ENCODE measurements around the gene PTCH2. TPM values are rescaled to one million over a fixed set of nuclear protein-coding genes. Genes with fewer than 3 reads are reported as not detected.
A peak's percentile ranks its signal among the peaks of the same experiment; 100 is the strongest.

The PTCH2 gene
- total and polyA plus RNA-seq, 2 of the 13 experiments (the other 11 are each of a cell fraction or from before 2014, with no cell fraction given): 0.60 to 1.5 TPM

DNA sequence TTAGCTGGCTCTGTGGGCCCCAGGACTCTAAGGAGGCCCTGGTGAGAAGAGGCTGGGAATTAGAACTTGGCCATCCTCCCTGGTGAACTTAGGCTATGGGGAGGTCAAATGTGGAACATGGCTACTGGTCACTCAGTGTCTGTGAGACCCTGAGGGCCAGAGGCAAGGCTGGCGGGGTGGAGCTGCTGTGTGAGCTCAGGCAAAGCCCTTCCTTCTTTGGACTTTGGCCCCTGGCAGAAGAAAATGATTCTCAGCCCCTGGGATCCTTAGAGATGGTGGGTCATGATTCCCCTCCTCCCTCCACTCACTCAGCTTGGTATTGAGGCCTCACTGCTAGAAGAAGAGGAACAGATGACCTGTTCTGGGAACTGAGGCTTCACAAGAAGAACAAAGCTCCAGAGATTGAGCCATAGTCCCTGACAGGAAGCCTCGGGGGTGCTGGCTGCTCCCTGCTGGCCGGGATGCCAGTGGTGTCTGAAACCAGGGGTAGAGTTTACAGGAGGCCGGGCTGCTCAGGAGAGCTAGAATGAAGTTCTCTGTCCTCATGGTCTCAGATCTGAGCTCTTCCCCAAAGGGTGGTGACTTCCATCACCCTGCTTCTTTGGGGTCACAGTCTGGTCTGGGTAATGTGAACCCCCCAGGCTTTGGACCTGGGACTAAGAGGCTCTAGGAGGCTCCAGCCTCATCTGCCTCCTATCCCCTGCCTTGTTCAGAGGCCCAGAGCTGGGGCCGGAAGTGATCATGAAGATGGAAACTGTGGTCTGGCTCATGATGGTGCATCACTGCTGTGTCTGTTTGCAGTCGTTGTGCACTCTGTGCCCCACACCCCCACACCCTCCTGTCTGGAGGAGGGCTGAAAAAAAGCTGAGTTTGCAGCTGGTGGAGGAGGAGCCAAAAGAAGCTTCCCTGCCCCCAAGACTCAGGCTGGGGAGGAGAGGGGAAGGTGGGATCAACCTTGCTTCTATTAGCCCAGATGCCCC is 33.8 kb downstream of the PTCH2 start:
- Histone ChIP-seq H4K20me1 (ENCODE audit: insufficient read depth, low read length) (no peaks in the 10 kb centered on the region), H2AFZ (ENCODE audit: low read length) (no peak overlapping the region), H3K4me2 (ENCODE audit: low read depth, low read length) (peak overlapping the region; percentile 98), H3K27ac (ENCODE audit: extremely low read length, insufficient read depth, low read length) (peak overlapping the region; percentile 100), H3K9me3 (ENCODE audit: low read length) (no peaks in the 10 kb centered on the region), H3K4me3 (replicated peaks in 1 of 3; ENCODE audit: insufficient read depth in 1 of 3, low read depth in 2 of 3, low read length in 3 of 3) (peak overlapping the region; percentile 70 to 87 (median 78)), H3K36me3 (replicated peaks in 1 of 2; ENCODE audit: control insufficient read depth in 1 of 2, insufficient read depth in 2 of 2, low read length in 2 of 2) (peaks cover 0 to 16% of the 10 kb centered on the region in 2 experiments; a peak in 2 of 5 replicates), H3K9ac (ENCODE audit: insufficient read depth, low read depth, low read length) (peak overlapping the region; percentile 99), H3K4me1 (ENCODE audit: insufficient read depth, low read length) (peaks cover 72% of the 10 kb centered on the region), H3K27me3 (ENCODE audit: control insufficient read depth in 1 of 2, insufficient read depth in 2 of 2, low read length in 2 of 2) (no peaks in the 10 kb centered on the region), H3K79me2 (ENCODE audit: insufficient read depth, low read length) (peaks cover 11% of the 10 kb centered on the region)
- ChIA-PET CTCF (ENCODE audit: low intra/inter-chr PET ratio, low total read pairs) (no interaction called here), POLR2A (interaction anchor here (0.9 to 12.9 kb wide), 23 partner anchors 10 to 682 kb away, joined by 3 to 570 read pairs (median 11); partner anchors contain the start of genes BEST4, EIF2B3, HECTD3 and MUTYH)
- ATAC-seq (peak; percentile 18), DNase-seq (ENCODE audit: low spot score) (peak; percentile 66), FAIRE-seq (peak; percentile 80)
- WGBS (ENCODE audit: low lambda C conversion rate): 3% methylated on average over 4 of the region's 6 CpGs
- intact Hi-C loops (cut with micrococcal nuclease; ENCODE audit: unreplicated experiment): loop anchor here (2.0 kb wide), 2 partner anchors 16 to 18 kb away; no protein-coding TSS in a partner anchor
- TSS peak; percentile 47 for BruUV-seq (replicated peaks)
- in situ Hi-C loops (cut with HindIII; ENCODE audit: extremely low pct_ligation_motif_present, low pct_unique_long_range_greater_than_20kb): no loop called here
- TF ChIP-seq ZNF773 (CRISPR knock-in tag; IDR thresholded peaks at IDR 0.05; ENCODE audit: borderline replicate concordance) (no peak), SALL2 (CRISPR knock-in tag; IDR thresholded peaks at IDR 0.05) (no peak), SNAI1 (CRISPR knock-in tag; IDR thresholded peaks at IDR 0.05; ENCODE audit: borderline replicate concordance) (peak; percentile 60; the same call in 1 of the 2 replicates), HOXA3 (CRISPR knock-in tag; IDR thresholded peaks at IDR 0.05) (peak; percentile 32; the same call in 1 of the 2 replicates), LCORL (IDR thresholded peaks at IDR 0.05) (no peak), LCORL (CRISPR knock-in tag; IDR thresholded peaks at IDR 0.05) (peak; percentile 66), ZNF615 (CRISPR knock-in tag; IDR thresholded peaks at IDR 0.05; ENCODE audit: borderline replicate concordance) (no peak), FOXC1 (CRISPR knock-in tag; IDR thresholded peaks at IDR 0.05; ENCODE audit: borderline replicate concordance) (peak; percentile 65; the same call in 1 of the 2 replicates), ZMAT3 (CRISPR knock-in tag; conservative IDR thresholded peaks at IDR 0.05) (0 out of 2 replicates have a peak, but pooled peaks have one; percentile 38), ASH2L (IDR thresholded peaks at IDR 0.05; ENCODE audit: insufficient read length, low read depth, low read length) (no peak), ZSCAN22 (CRISPR knock-in tag; IDR thresholded peaks at IDR 0.05) (no peak), ZFX (CRISPR knock-in tag; IDR thresholded peaks at IDR 0.05; ENCODE audit: low read depth) (0 out of 2 replicates have a peak, but pooled peaks have one; percentile 43)
- TF ChIP-seq, protein P1, sequence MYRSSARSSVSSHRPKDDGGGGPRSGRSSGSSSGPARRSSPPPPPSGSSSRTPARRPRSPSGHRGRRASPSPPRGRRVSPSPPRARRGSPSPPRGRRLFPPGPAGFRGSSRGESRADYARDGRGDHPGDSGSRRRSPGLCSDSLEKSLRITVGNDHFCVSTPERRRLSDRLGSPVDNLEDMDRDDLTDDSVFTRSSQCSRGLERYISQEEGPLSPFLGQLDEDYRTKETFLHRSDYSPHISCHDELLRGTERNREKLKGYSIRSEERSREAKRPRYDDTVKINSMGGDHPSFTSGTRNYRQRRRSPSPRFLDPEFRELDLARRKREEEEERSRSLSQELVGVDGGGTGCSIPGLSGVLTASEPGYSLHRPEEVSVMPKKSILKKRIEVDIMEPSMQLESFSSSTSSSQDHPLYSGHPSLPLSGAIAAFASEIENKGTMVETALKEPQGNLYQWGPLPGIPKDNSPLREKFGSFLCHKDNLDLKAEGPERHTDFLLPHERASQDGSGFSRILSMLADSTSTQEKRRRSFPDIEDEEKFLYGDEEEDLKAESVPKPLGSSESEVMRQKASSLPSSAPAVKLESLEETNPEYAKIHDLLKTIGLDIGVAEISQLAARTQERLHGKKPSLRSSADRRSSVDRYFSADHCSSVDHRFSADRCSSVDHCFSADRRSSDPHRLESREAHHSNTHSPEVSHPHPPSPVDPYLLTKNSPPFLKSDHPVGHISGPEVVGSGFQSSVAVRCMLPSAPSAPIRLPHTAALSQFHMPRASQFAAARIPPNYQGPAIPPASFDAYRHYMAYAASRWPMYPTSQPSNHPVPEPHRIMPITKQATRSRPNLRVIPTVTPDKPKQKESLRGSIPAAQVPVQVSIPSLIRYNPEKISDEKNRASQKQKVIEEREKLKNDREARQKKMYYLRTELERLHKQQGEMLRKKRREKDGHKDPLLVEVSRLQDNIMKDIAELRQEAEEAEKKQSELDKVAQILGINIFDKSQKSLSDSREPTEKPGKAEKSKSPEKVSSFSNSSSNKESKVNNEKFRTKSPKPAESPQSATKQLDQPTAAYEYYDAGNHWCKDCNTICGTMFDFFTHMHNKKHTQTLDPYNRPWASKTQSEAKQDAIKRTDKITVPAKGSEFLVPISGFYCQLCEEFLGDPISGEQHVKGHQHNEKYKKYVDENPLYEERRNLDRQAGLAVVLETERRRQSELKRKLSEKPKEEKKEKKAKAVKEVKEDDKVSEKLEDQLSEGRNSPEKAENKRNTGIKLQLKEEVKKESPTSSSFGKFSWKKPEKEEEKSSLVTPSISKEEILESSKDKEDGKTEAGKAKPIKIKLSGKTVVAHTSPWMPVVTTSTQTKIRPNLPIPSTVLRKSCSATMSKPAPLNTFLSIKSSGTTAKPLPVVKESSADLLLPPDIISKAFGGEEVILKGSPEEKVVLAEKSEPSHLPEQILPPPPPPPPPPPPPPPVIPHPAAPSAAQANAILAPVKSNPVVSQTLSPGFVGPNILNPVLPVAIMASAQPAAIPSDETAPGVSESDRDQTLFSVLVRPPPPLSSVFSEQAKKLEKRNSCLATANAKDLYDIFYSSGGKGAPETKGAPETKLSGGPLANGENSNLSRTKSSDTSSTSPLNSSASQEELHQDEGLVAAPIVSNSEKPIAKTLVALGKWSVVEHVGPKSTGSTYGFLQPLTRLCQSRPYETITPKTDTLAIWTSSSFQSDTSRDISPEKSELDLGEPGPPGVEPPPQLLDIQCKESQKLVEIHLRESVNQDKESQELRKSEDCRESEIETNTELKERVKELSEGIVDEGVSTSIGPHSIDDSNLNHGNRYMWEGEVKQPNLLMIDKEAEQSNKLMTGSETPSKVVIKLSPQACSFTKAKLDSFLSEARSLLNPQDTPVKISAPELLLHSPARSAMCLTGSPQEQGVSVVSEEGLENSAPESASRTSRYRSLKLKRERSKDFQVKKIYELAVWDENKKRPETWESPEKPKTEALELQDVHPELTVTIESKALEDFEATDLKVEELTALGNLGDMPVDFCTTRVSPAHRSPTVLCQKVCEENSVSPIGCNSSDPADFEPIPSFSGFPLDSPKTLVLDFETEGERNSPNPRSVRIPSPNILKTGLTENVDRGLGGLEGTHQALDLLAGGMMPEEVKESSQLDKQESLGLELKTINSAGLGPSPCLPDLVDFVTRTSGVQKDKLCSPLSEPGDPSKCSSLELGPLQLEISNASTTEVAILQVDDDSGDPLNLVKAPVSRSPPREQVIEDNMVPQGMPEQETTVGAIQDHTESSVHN (CRISPR knock-in tag; IDR thresholded peaks at IDR 0.05): no peak

Measured in HepG2 (cell line).